K562 (cell line): Measurements from ENCODE around the gene ZNF74. TPM values are rescaled to one million over a fixed set of nuclear protein-coding genes. Genes with fewer than 3 reads are reported as not detected.

Experiments
- ARID1B ChIP-seq: fragments of 450-650 bp; IDR thresholded peaks from 2 replicates; pipeline ENCODE4 v1.6.1; 2016; ENCODE audit warnings: antibody characterized with exemption, mild to moderate bottlenecking, inconsistent platforms
- BACH1 ChIP-seq: fragments of 200-800 bp; sonication (Bioruptor generic); IDR thresholded peaks from 2 replicates; pipeline ENCODE4 v1.6.1; 2016; ENCODE audit warnings: missing genetic modification characterization, missing compliant biosample characterization
- CC2D1A ChIP-seq: fragments of 450-650 bp; IDR thresholded peaks from 2 replicates; pipeline ENCODE4 v1.6.1; 2017; ENCODE audit warnings: mild to moderate bottlenecking
- CREM ChIP-seq: IDR thresholded peaks from 2 replicates; pipeline ENCODE4 v1.6.1; 2014; ENCODE audit warnings: antibody characterized with exemption, low read depth
- E2F3 ChIP-seq: fragments of 250-450 bp; sonication (Bioruptor Pico); IDR thresholded peaks from 2 replicates; pipeline ENCODE4 v1.4.0; 2020; ENCODE audit warnings: mild to moderate bottlenecking
- E2F4 ChIP-seq: sonication (generic); formaldehyde crosslinking; IDR thresholded peaks from 2 replicates; pipeline ENCODE4 v1.8.0; 2022; ENCODE audit warnings: mild to moderate bottlenecking, low read depth, missing genetic modification reagents
- EHMT2 ChIP-seq: fragments of 450-650 bp; IDR thresholded peaks from 2 replicates; pipeline ENCODE4 v1.6.1; 2018; ENCODE audit warnings: antibody characterized with exemption
- FOS ChIP-seq: IDR thresholded peaks from 3 replicates; pipeline ENCODE4 v1.6.1; 2011; ENCODE audit not compliant: insufficient read length; ENCODE audit errors: extremely low read depth
- GABPA ChIP-seq: fragments of 200-800 bp; sonication (Bioruptor generic); conservative IDR thresholded peaks from 2 replicates; pipeline ENCODE4 v1.6.1; 2016; ENCODE audit warnings: low read depth, missing genetic modification characterization, missing compliant biosample characterization
- GABPB1 ChIP-seq: sonication (generic); formaldehyde crosslinking; IDR thresholded peaks from 2 replicates; pipeline ENCODE4 v1.8.0; 2022; ENCODE audit warnings: mild to moderate bottlenecking, missing genetic modification reagents
- HCFC1 ChIP-seq: IDR thresholded peaks from 2 replicates; pipeline ENCODE4 v1.6.1; 2012; ENCODE audit warnings: low read depth, low read length, improper control_type of control experiment
- MAFF ChIP-seq: IDR thresholded peaks from 2 replicates; pipeline ENCODE4 v1.6.1; 2012; ENCODE audit warnings: low read length, improper control_type of control experiment
- MNT ChIP-seq, 2 experiments: fragments of 450-650 bp; conservative IDR thresholded peaks; 2 replicates each; pipeline ENCODE4 v1.6.1; 2017; ENCODE audit warnings: mild to moderate bottlenecking in 2 of 2, moderate library complexity in 2 of 2
- MTA2 ChIP-seq: fragments of 450-650 bp; IDR thresholded peaks from 2 replicates; pipeline ENCODE4 v1.6.1; 2016; ENCODE audit warnings: low read depth
- MYNN ChIP-seq, 2 experiments: sonication (generic); formaldehyde crosslinking in 1 of 2; IDR thresholded peaks; 2 replicates each; pipeline versions ENCODE4 v1.5.0 to v1.6.1; 2016 to 2020; ENCODE audit warnings: antibody characterized with exemption in 1 of 2, missing genetic modification reagents in 1 of 2
- NR4A1 ChIP-seq, 2 experiments: fragments of 250-450 bp in 1 of 2; fragments of 450-650 bp in 1 of 2; sonication (Bioruptor Pico) in 1 of 2; IDR thresholded peaks; 2 replicates each; pipeline versions ENCODE4 v1.4.0 to v1.6.1; 2016 to 2020; ENCODE audit warnings: mild to moderate bottlenecking in 2 of 2, missing compliant biosample characterization in 1 of 2, missing genetic modification characterization in 1 of 2, moderate library complexity in 1 of 2
- NUFIP1 ChIP-seq: fragments of 450-650 bp; IDR thresholded peaks from 2 replicates; pipeline ENCODE4 v1.6.1; 2018; ENCODE audit not compliant: partially characterized antibody
- POLR2B ChIP-seq: fragments of 450-650 bp; IDR thresholded peaks from 2 replicates; pipeline ENCODE4 v1.6.1; 2018; ENCODE audit warnings: low read depth; ENCODE audit not compliant: partially characterized antibody
- RHOXF2B ChIP-seq: fragments of 250-450 bp; sonication (Bioruptor Pico); conservative IDR thresholded peaks from 2 replicates; pipeline ENCODE4 v1.5.1; 2021
- RNF219 ChIP-seq: fragments of 250-450 bp; sonication (Bioruptor Pico); IDR thresholded peaks from 2 replicates; pipeline ENCODE4 v1.5.0; 2022; ENCODE audit warnings: mild to moderate bottlenecking
- STAT5A ChIP-seq: IDR thresholded peaks from 2 replicates; pipeline ENCODE4 v1.6.1; 2012; ENCODE audit warnings: low read length, inconsistent platforms, borderline replicate concordance
- TARDBP ChIP-seq: fragments of 450-650 bp; IDR thresholded peaks from 2 replicates; pipeline ENCODE4 v1.6.1; 2016
- polyA plus RNA-seq, 8 experiments: library from polyadenylated mRNA; depleted of rRNA in 4 of 8; stranded (reverse) in 5 of 8; unstranded in 3 of 8; fragments of >200 nt; fragmentation: Nextera tagmentation in 2 of 8; fragmentation: Illumina TruSeq in 1 of 8; extraction: Ambion mirVana in 2 of 8; extraction: Trizol in 1 of 8; gene quantifications; 2 replicates each; pipeline versions ENCODE4 v1.2.1 to v1.2.3, GENCODE V29; 2011 to 2014; ENCODE audit warnings: inconsistent platforms in 1 of 8, missing spikeins in 1 of 8
- total RNA-seq, 7 experiments: library from RNA; depleted of rRNA in 6 of 7; stranded (reverse); fragments of >200 nt in 6 of 7; fragmentation: Illumina TruSeq in 2 of 7; extraction: Trizol in 2 of 7; gene quantifications; 2 replicates each; pipeline versions ENCODE4 v1.2.1 to v1.2.3, GENCODE V29; 2011 to 2021; ENCODE audit warnings: low replicate concordance in 1 of 7
- TF ChIP-seq, protein P1 (sequence below): sonication (generic); formaldehyde crosslinking; IDR thresholded peaks from 2 replicates; pipeline ENCODE4 v1.4.0; 2020; ENCODE audit warnings: mild to moderate bottlenecking, missing genetic modification reagents
- TF ChIP-seq, protein P2 (sequence below): sonication (generic); formaldehyde crosslinking; IDR thresholded peaks from 2 replicates; pipeline ENCODE4 v1.9.0; 2022; ENCODE audit warnings: mild to moderate bottlenecking, missing genetic modification reagents

The ZNF74 gene
- total and polyA plus RNA-seq, 9 of the 15 experiments (the other 6 are each of a cell fraction or from before 2014, with no cell fraction given), result 2.4 to 53.5 (median 31.5) TPM

DNA sequence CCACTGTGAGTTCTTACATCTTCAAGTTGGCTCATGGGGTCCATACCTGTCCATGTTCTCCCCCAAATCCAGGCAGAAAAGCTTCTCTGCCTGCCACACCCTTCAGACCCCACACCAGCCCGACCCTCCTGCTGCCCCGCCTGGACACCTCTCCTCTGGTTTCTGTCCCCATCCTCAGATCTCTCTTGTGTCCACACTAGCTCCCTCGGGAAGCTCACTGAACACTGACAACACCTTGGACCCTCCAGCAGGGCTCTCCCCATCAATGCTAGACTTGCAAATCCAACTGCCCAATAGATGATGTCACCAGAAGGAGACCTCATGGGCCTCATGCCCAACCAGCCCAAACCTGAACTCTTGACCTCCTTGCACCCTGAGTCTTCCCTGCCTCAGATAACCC, 40.8 kb downstream of the ZNF74 start (continued):
- TF ChIP-seq, protein P1, sequence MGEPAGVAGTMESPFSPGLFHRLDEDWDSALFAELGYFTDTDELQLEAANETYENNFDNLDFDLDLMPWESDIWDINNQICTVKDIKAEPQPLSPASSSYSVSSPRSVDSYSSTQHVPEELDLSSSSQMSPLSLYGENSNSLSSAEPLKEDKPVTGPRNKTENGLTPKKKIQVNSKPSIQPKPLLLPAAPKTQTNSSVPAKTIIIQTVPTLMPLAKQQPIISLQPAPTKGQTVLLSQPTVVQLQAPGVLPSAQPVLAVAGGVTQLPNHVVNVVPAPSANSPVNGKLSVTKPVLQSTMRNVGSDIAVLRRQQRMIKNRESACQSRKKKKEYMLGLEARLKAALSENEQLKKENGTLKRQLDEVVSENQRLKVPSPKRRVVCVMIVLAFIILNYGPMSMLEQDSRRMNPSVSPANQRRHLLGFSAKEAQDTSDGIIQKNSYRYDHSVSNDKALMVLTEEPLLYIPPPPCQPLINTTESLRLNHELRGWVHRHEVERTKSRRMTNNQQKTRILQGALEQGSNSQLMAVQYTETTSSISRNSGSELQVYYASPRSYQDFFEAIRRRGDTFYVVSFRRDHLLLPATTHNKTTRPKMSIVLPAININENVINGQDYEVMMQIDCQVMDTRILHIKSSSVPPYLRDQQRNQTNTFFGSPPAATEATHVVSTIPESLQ (CRISPR knock-in tag), result no peak
- TF ChIP-seq MAFF (no peak), RHOXF2B (0 out of 2 replicates have a peak, but pooled peaks have one; percentile 57), NR4A1 (CRISPR knock-in tag; IDR thresholded peaks at IDR 0.05) (no peak), NR4A1 (tag; IDR thresholded peaks at IDR 0.05) (no peak), ARID1B (no peak), CC2D1A (no peak), TARDBP (no peak), HCFC1 (no peak), POLR2B (no peak), MTA2 (no peak), GABPB1 (CRISPR knock-in tag) (no peak), CREM (no peak), STAT5A (no peak), NUFIP1 (no peak), E2F4 (CRISPR knock-in tag) (no peak), E2F3 (CRISPR knock-in tag) (no peak), BACH1 (tag) (no peak), RNF219 (CRISPR knock-in tag) (0 out of 2 replicates have a peak, but pooled peaks have one; percentile 51), MYNN (IDR thresholded peaks at IDR 0.05) (no peak), MYNN (CRISPR knock-in tag; IDR thresholded peaks at IDR 0.05) (no peak), MNT (conservative IDR thresholded peaks at IDR 0.05) (no peak), EHMT2 (no peak), GABPA (tag) (no peak), FOS (no peak)
- TF ChIP-seq, protein P2, sequence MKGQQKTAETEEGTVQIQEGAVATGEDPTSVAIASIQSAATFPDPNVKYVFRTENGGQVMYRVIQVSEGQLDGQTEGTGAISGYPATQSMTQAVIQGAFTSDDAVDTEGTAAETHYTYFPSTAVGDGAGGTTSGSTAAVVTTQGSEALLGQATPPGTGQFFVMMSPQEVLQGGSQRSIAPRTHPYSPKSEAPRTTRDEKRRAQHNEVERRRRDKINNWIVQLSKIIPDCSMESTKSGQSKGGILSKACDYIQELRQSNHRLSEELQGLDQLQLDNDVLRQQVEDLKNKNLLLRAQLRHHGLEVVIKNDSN, result peak; percentile 61; the same call in 1 of the 2 replicates
